HG02973 (cell line): Measurements from ENCODE around the gene RAB11B.
"Not testable (repeated sequence)": the region's sequence is repeated elsewhere in the genome, so short reads cannot be mapped to it uniquely, and the experiment has no call there.

Experiments used
- ATAC-seq: cut with Tn5 transposase; IDR thresholded peaks from one replicate; pipeline ENCODE4 v1.9.1; 2021; ENCODE audit warnings: moderate library complexity; ENCODE audit not compliant: unreplicated experiment

Gene RAB11B

GRCh38 chr19:8370176-8371010 lies 19.8 kb upstream of the RAB11B start:
- no peak for ATAC-seq

- no peak for ATAC-seq
Observed at GRCh38 chr19:8371011-8371804, 19.0 kb upstream of the RAB11B start.

- no peak for ATAC-seq
Observed at GRCh38 chr19:8373867-8374813, 16.0 kb upstream of the RAB11B start.

- not testable (repeated sequence) for ATAC-seq
Observed at GRCh38 chr19:8375766-8376165, 14.4 kb upstream of the RAB11B start.

GRCh38 chr19:8376373-8376974 lies 13.7 kb upstream of the RAB11B start:
- not testable (repeated sequence) for ATAC-seq

- no peak for ATAC-seq
Observed at GRCh38 chr19:8377598-8377997, 12.6 kb upstream of the RAB11B start.

- not testable (repeated sequence) for ATAC-seq
Observed at GRCh38 chr19:8379156-8379891, 10.8 kb upstream of the RAB11B start.

- ATAC-seq = not testable (repeated sequence)
Observed at GRCh38 chr19:8384569-8384968, 5.6 kb upstream of the RAB11B start.

- not testable (repeated sequence) for ATAC-seq
Observed at GRCh38 chr19:8385103-8385502, 5.1 kb upstream of the RAB11B start.

- not testable (repeated sequence) for ATAC-seq
Observed at GRCh38 chr19:8385566-8385965, 4.6 kb upstream of the RAB11B start.

GRCh38 chr19:8386419-8386818 lies 3.7 kb upstream of the RAB11B start:
- ATAC-seq = not testable (repeated sequence)

GRCh38 chr19:8386990-8387389 lies 3.2 kb upstream of the RAB11B start:
- no peak for ATAC-seq

- ATAC-seq = no peak
Observed at GRCh38 chr19:8387688-8388611, 2.2 kb upstream of the RAB11B start.

GRCh38 chr19:8388612-8388958 lies 1.6 kb upstream of the RAB11B start:
- no peak for ATAC-seq

GRCh38 chr19:8390617-8390981 lies 439 bp downstream of the RAB11B start:
- ATAC-seq = peak; percentile 30

GRCh38 chr19:8391198-8392016 lies 1.2 kb downstream of the RAB11B start:
- no peak for ATAC-seq

- ATAC-seq = no peak
Observed at GRCh38 chr19:8392017-8392591, 1.9 kb downstream of the RAB11B start.
